ENCODE data around the gene C11orf24. TPM values are rescaled to one million over a fixed set of nuclear protein-coding genes. Genes with fewer than 3 reads are reported as not detected.

The C11orf24 gene
- total and polyA plus RNA-seq, 8 donors = 5.8 to 35.1 (median 20.1) TPM

DNA sequence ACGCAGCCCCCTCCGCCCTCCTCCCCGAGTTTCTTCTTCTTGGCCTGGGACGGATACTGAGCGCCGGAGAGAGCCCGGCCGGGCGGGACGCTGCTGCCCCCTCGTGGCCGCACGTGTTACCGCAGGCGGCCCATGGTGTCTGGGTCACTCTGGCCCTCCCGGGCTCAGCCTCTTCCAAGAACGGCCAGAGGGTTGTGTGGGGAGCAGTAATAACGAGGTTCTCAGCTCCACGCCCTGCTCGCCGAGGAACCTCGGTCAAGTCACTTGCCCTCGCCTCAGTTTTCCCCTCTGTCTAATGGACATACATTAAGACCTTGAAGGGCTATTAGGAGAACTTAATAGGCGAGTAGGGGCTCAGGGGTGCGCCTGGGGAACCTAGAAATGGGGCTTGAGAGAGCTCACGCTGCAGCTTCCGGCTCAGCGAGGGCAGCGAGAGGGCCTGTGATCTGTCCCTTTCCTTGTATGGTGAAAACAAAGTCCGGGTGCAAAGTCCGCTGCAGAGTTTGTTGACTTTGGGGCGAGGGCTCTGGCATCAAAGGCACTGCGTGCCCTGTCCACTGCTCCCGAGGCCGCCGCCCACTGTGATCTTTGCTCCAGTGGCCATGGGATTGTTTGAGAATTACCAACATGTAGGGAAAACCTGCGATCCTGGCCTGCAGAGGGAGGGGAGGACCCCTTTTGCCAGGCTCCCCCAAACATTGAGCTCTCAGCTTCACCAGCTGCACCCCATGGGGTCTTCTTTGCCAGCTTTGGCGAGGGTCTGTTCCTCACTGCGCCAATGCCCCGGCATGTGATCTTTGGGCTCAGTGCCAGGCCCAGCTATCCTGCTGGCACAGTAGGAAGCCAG, 26.3 kb upstream of the C11orf24 start:
- DNase-seq = peak; percentile 87 to 93
- Histone ChIP-seq H3K4me1 (peaks cover 22 to 41% (median 36%) of the 10 kb centered on the region in 4 donors), H3K27me3 (no peaks in the 10 kb centered on the region), H3K27ac (peak overlapping the region; percentile 68 to 79 (median 69)), H3K36me3 (no peaks in the 10 kb centered on the region), H3K9me3 (no peaks in the 10 kb centered on the region), H3K4me3 (peak overlapping the region in 2 of 4 donors; percentile 0 to 11)
- WGBS, 5 donors = 10 to 51% (median 18%) methylated on average over 22 to 40 of the region's 40 CpGs
- intact Hi-C loops (cut with DNase I; ENCODE audit: low total_unique reads) = loop anchor here (5.0 kb wide), 1 partner anchor 41 kb away; no protein-coding TSS in a partner anchor
- TF ChIP-seq, protein P1, sequence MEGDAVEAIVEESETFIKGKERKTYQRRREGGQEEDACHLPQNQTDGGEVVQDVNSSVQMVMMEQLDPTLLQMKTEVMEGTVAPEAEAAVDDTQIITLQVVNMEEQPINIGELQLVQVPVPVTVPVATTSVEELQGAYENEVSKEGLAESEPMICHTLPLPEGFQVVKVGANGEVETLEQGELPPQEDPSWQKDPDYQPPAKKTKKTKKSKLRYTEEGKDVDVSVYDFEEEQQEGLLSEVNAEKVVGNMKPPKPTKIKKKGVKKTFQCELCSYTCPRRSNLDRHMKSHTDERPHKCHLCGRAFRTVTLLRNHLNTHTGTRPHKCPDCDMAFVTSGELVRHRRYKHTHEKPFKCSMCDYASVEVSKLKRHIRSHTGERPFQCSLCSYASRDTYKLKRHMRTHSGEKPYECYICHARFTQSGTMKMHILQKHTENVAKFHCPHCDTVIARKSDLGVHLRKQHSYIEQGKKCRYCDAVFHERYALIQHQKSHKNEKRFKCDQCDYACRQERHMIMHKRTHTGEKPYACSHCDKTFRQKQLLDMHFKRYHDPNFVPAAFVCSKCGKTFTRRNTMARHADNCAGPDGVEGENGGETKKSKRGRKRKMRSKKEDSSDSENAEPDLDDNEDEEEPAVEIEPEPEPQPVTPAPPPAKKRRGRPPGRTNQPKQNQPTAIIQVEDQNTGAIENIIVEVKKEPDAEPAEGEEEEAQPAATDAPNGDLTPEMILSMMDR (IDR thresholded peaks at IDR 0.05) = peak in 6 of 7 experiments; percentile 23 to 99 (median 98)
- TF ChIP-seq POLR2A (IDR thresholded peaks at IDR 0.05) (no peak), POLR2AphosphoS5 (IDR thresholded peaks at IDR 0.05) (peak in 2 of 3 donors; percentile 22 to 50)

DNA sequence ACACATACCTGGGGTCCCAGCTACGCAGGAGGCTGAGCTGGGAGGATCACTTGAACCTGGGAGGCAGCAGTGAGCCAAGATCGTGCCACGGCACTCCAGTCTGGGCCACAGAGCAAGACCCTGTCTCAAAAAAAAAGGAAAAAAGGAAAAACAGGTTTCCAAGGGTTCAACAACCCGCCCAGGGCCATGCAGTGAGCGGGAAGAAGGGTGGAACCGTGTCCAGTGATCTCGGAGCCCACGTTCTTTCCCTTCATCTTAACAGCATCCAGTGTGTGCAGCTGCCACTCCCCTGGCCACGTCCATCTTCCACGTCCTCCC, 25.7 kb upstream of the C11orf24 start:
- intact Hi-C loops (cut with DNase I; ENCODE audit: low total_unique reads) = loop anchor here (5.0 kb wide), 1 partner anchor 40 kb away; no protein-coding TSS in a partner anchor
- WGBS, 5 donors = 33 to 41% (median 34%) methylated on average over 10 of the region's 10 CpGs
- Histone ChIP-seq H3K36me3 (no peaks in the 10 kb centered on the region), H3K27me3 (no peaks in the 10 kb centered on the region), H3K27ac (peak overlapping the region; percentile 68 to 79 (median 69)), H3K4me1 (peaks cover 22 to 36% (median 31%) of the 10 kb centered on the region in 4 donors), H3K9me3 (no peaks in the 10 kb centered on the region), H3K4me3 (peak overlapping the region in 1 of 4 donors; percentile 11)
- TF ChIP-seq EP300 (IDR thresholded peaks at IDR 0.05) (no peak), POLR2AphosphoS5 (IDR thresholded peaks at IDR 0.05) (no peak), POLR2A (IDR thresholded peaks at IDR 0.05) (no peak)
- TF ChIP-seq, protein P1 (IDR thresholded peaks at IDR 0.05) = no peak
- DNase-seq = no peak

DNA sequence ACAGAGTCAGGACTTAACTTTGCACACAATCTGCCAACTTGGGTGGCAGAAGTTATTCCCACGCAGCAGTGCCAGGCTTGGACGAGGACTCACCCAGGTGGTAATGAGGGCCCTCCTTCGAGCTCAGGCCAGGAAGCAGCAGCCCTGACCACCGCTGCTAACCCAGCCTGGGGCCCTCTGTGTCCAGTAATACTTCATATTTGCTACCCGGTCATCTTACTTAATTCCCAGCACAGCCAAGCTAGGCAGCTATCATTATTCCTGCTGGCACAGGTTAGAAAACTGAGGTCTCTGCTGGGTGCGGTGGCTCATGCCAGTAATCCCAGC, 25.2 kb upstream of the C11orf24 start:
- peak overlapping the region; percentile 68 to 79 (median 69) for H3K27ac ChIP-seq
- H3K27me3 ChIP-seq = no peaks in the 10 kb centered on the region
- WGBS, 5 donors = 61 to 78% (median 71%) methylated on average over 6 of the region's 6 CpGs

DNA sequence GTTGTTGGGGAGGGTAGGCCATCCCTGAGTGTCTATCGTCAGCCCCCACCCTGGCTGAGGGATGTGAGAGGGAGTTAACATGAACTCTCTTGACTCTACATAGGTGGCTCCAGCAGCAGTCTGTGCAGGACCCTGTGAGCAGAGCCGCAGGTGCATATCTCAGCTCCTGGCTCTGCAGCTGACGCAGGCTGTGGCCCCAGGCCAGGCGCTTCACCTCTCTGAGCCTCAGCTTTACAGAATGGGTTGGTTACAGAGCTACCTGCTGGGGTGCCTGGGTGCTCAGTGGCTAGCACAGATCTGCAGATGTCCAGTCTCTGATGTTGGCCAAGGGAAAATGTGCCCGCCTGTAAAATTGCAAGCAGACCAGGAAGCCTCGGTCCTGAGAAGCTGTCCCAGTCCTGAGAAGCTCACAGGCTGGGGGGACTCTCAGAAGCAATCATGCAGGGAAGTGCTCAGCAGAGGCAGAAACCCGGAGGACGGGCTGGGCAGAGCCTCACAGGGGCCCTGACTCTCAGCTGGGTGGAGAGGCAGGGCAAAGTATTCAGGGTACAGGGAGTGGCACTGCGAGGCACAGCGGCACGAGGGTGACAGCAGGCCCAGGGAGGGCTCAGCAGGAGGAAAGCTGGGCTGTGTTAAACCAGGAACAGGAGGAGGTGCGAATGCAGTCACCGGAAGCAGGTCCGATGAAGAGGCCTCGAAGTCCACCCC, 24.7 kb upstream of the C11orf24 start:
- Histone ChIP-seq H3K36me3 (no peaks in the 10 kb centered on the region), H3K9me3 (no peaks in the 10 kb centered on the region), H3K4me3 (no peak overlapping the region), H3K4me1 (peaks cover 22 to 34% (median 30%) of the 10 kb centered on the region in 4 donors), H3K27me3 (no peaks in the 10 kb centered on the region), H3K27ac (peak overlapping the region; percentile 68 to 79 (median 69))
- 26 to 67% (median 48%) methylated on average over 13 to 15 of the region's 15 CpGs for WGBS, 5 donors
- TF ChIP-seq, protein P1 (IDR thresholded peaks at IDR 0.05) = no peak
- no peak for TF ChIP-seq EP300 (IDR thresholded peaks at IDR 0.05)
- TF ChIP-seq POLR2A (IDR thresholded peaks at IDR 0.05) = no peak
- TF ChIP-seq POLR2AphosphoS5 (IDR thresholded peaks at IDR 0.05) = no peak
- intact Hi-C loops (cut with DNase I; ENCODE audit: low total_unique reads) = loop anchor here (5.0 kb wide), 1 partner anchor 39 kb away; no protein-coding TSS in a partner anchor
- DNase-seq = peak in 1 of 2 donors; percentile 55

More for the DNA sequence above, 25.2 kb upstream of the C11orf24 start:
- no peak for DNase-seq
- no peaks in the 10 kb centered on the region for H3K36me3 ChIP-seq
- TF ChIP-seq POLR2AphosphoS5 (IDR thresholded peaks at IDR 0.05) (no peak), EP300 (IDR thresholded peaks at IDR 0.05) (no peak), POLR2A (IDR thresholded peaks at IDR 0.05) (no peak)
- TF ChIP-seq, protein P1 (IDR thresholded peaks at IDR 0.05) = no peak
- H3K4me1 ChIP-seq = peaks cover 22 to 34% (median 30%) of the 10 kb centered on the region in 4 donors
- no peak overlapping the region for H3K4me3 ChIP-seq
- intact Hi-C loops (cut with DNase I; ENCODE audit: low total_unique reads) = loop anchor here (5.0 kb wide), 1 partner anchor 40 kb away; no protein-coding TSS in a partner anchor
- no peaks in the 10 kb centered on the region for H3K9me3 ChIP-seq
